Measurements from ENCODE around the gene BACE1-AS.

DNA sequence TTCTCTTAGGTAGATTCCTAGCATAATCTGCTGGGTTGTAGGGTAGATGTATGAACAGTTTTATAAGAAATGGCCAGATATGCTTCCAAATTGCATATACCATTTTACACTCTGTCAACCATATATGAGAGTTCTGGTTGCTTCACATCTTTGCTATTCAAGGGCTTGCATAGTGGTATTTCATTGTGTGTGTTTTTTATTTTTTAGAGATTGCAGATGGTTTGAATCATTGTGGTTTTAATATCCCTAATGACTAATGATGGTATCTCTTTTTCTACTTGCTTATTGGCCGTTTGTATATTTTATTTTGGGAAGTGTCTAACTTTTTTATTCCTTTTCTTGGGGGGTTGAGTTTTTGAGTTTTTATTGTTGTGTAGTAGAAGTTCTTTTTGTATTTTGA is 31.7 kb upstream of the BACE1-AS start:
- TF ChIP-seq EZH2phosphoT487 (IDR thresholded peaks at IDR 0.05; ENCODE audit: low read depth, severe bottlenecking, unreplicated experiment) (no peak), EZH2 (IDR thresholded peaks at IDR 0.05; ENCODE audit: borderline replicate concordance) (no peak)
- TF ChIP-seq, protein P1, sequence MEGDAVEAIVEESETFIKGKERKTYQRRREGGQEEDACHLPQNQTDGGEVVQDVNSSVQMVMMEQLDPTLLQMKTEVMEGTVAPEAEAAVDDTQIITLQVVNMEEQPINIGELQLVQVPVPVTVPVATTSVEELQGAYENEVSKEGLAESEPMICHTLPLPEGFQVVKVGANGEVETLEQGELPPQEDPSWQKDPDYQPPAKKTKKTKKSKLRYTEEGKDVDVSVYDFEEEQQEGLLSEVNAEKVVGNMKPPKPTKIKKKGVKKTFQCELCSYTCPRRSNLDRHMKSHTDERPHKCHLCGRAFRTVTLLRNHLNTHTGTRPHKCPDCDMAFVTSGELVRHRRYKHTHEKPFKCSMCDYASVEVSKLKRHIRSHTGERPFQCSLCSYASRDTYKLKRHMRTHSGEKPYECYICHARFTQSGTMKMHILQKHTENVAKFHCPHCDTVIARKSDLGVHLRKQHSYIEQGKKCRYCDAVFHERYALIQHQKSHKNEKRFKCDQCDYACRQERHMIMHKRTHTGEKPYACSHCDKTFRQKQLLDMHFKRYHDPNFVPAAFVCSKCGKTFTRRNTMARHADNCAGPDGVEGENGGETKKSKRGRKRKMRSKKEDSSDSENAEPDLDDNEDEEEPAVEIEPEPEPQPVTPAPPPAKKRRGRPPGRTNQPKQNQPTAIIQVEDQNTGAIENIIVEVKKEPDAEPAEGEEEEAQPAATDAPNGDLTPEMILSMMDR (IDR thresholded peaks at IDR 0.05; ENCODE audit: poor library complexity): no peak
